Placental pericyte (primary cell): ENCODE data around the gene SPEM1. TPM values are rescaled to one million over a fixed set of nuclear protein-coding genes. Genes with fewer than 3 reads are reported as not detected.

Experiments used
- total RNA-seq: library from RNA; depleted of rRNA; stranded (reverse); fragments of >200 nt; gene quantifications from 2 replicates; pipeline ENCODE4 v1.2.3, GENCODE V29; 2012

The SPEM1 gene, protein sequence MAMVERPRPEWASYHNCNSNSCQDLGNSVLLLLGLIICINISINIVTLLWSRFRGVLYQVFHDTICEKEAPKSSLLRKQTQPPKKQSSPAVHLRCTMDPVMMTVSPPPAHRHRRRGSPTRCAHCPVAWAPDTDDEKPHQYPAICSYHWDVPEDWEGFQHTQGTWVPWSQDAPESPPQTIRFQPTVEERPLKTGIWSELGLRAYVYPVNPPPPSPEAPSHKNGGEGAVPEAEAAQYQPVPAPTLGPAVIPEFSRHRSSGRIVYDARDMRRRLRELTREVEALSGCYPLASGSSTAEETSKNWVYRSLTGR
- total RNA-seq: not detected in 2 replicates

GRCh38 chr17:7419819-7420610 is at the start of gene SPEM1:
Gene SPEM1, plus strand, starts transcription at chr17:7420324. Its CDS starts 61 bp downstream, at chr17:7420385.

GRCh38 chr17:7380855-7381683 is 39.1 kb upstream of the SPEM1 start, which contains the start of gene TNK1:
Gene TNK1, plus strand, starts transcription at chr17:7381089. Its CDS starts 1,838 bp downstream, at chr17:7382927.

GRCh38 chr17:7394452-7395191 is 25.5 kb upstream of the SPEM1 start, which contains the start of gene PLSCR3:
Gene PLSCR3, minus strand, starts transcription at chr17:7394525. Its CDS starts 415 bp downstream, at chr17:7394110.

DNA sequence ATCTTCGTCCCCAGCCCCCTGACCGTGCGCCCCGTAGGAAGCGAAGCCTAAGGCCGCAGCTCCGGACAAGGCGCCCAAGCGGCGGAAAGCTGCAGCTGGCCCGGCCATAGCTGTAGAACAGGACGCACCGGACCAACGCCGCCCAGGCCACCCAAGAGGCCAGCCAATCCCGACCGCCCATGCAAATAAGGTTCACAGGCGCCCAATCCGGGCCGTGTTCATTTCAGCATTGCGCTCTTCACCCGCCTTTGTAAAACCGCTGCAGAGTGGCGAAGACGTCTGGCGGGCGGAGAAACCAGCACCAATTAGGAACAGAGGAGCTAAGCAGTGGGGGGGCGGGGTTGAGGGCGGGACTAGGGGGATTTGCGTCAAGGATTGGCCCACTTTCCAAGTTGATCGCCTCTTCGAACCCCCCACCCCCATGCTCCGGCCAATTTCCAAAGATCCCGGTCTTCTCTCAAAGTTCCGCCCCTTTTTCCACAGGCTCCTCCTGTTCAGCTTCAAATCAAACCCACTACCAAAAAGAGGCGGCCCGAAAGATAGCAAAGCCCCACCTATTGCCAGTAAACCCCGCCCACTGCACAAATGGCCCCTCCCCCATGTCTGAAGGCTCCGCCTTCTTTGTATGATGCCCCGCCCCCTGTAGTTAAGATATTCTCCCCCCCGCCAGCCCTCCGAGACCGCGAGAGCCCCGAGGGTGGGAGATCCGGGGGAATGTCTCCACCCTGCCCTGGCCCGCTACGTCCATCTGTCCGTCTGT is 16.0 kb upstream of the SPEM1 start, which contains the start of gene TMEM256:
Gene TMEM256, minus strand, starts transcription at position 121 of the 760 bp plus-strand sequence. Its CDS starts 13 bp downstream, at position 108.

GRCh38 chr17:7407485-7408251 is 12.5 kb upstream of the SPEM1 start, which contains the start of gene NLGN2:
Gene NLGN2, plus strand, starts transcription at chr17:7407845. Its CDS starts 411 bp downstream, at chr17:7408256.

GRCh38 chr17:7425316-7425715 is 5.2 kb downstream of the SPEM1 start, which contains the start of gene SPEM2:
Gene SPEM2, plus strand, starts transcription at chr17:7425616. Its CDS starts 73 bp downstream, at chr17:7425689.

GRCh38 chr17:7428557-7428956 is 8.4 kb downstream of the SPEM1 start, which contains the start of gene SPEM3:
Gene SPEM3, plus strand, starts transcription at chr17:7428857. Its CDS starts 46 bp downstream, at chr17:7428903.

DNA sequence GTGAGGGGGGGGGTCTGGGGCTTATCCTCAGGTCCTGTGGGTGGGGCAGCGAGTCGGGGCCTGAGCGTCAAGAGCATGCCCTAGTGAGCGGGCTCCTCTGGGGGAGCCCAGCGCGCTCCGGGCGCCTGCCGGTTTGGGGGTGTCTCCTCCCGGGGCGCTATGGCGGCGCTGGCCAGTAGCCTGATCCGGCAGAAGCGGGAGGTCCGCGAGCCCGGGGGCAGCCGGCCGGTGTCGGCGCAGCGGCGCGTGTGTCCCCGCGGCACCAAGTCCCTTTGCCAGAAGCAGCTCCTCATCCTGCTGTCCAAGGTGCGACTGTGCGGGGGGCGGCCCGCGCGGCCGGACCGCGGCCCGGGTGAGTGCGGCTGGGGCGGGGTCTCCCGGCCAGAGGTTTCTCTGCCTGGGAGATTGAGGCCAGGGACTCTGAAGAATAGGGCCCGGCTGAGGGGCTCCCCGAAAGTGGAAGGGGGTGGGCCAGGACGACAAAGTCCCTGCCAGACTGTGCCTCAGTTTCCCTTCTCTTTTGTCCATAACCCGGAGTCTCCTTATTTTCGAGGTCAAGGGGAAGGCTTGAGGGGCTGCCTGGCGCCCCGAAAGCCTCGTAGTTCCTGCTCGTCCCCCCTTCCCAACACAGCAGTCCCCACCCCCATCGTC is 19.5 kb downstream of the SPEM1 start, which contains the start of gene FGF11:
Gene FGF11, plus strand, starts transcription at position 51 of the 651 bp plus-strand sequence. Its CDS starts 109 bp downstream, at position 160.

GRCh38 chr17:7444682-7445618 is 24.8 kb downstream of the SPEM1 start, which contains the start of gene CHRNB1:
Gene CHRNB1, plus strand, starts transcription at chr17:7445061. Its CDS starts 67 bp downstream, at chr17:7445128.

Other genes with a start within 250 kb of the SPEM1 start
- 0.86 and 1.5 TPM in 2 replicates for gene ASGR1, start 241.0 kb upstream of the SPEM1 start, total RNA-seq
- gene DLG4, start 200.5 kb upstream of the SPEM1 start, total RNA-seq: 17.7 and 22.3 TPM in 2 replicates
- gene ACADVL, start 200.4 kb upstream of the SPEM1 start, total RNA-seq: 126 and 188 TPM in 2 replicates
- 82.8 and 90.8 TPM in 2 replicates for gene DVL2, start 185.8 kb upstream of the SPEM1 start, total RNA-seq
- 46.1 and 64.1 TPM in 2 replicates for gene PHF23, start 180.9 kb upstream of the SPEM1 start, total RNA-seq
- gene GABARAP, start 177.9 kb upstream of the SPEM1 start, total RNA-seq: 124 and 548 TPM in 2 replicates
- 38.7 and 47.4 TPM in 2 replicates for gene CTDNEP1, start 168.6 kb upstream of the SPEM1 start, total RNA-seq
- 27.4 and 44.0 TPM in 2 replicates for gene ELP5, start 168.1 kb upstream of the SPEM1 start, total RNA-seq
- gene CLDN7, start 157.8 kb upstream of the SPEM1 start, total RNA-seq: 2.6 and 7.4 TPM in 2 replicates
- gene SLC2A4, start 138.6 kb upstream of the SPEM1 start, total RNA-seq: 0.22 TPM in 1 of 2 replicates, not detected in the other
- gene YBX2, start 125.7 kb upstream of the SPEM1 start, total RNA-seq: not detected in 2 replicates
- 599 and 1,060 TPM in 2 replicates for gene EIF5A, start 112.7 kb upstream of the SPEM1 start, total RNA-seq
- 52.5 and 65.7 TPM in 2 replicates for gene GPS2, start 105.0 kb upstream of the SPEM1 start, total RNA-seq
- gene NEURL4, start 91.0 kb upstream of the SPEM1 start, total RNA-seq: 22.1 and 25.2 TPM in 2 replicates
- 0.22 TPM in 1 of 2 replicates, not detected in the other for gene ACAP1, start 83.8 kb upstream of the SPEM1 start, total RNA-seq
- gene KCTD11, start 68.2 kb upstream of the SPEM1 start, total RNA-seq: 7.2 and 7.7 TPM in 2 replicates
- not detected in 2 replicates for gene TMEM95, start 65.2 kb upstream of the SPEM1 start, total RNA-seq
- 0.22 TPM in 1 of 2 replicates, not detected in the other for gene TNK1, start 39.2 kb upstream of the SPEM1 start, total RNA-seq
- 23.6 and 28.1 TPM in 2 replicates for gene PLSCR3, start 25.8 kb upstream of the SPEM1 start, total RNA-seq
- gene TMEM256, start 16.2 kb upstream of the SPEM1 start, total RNA-seq: 33.3 and 54.4 TPM in 2 replicates
- 5.2 and 5.7 TPM in 2 replicates for gene NLGN2, start 12.5 kb upstream of the SPEM1 start, total RNA-seq
- gene SPEM2, start 5.3 kb downstream of the SPEM1 start, total RNA-seq: not detected in 2 replicates
- gene SPEM3, start 8.5 kb downstream of the SPEM1 start, total RNA-seq: not detected in 2 replicates
- gene TMEM102, start 15.1 kb downstream of the SPEM1 start, total RNA-seq: 1.1 and 2.1 TPM in 2 replicates
- gene FGF11, start 19.2 kb downstream of the SPEM1 start, total RNA-seq: under 0.01 and 0.44 TPM in 2 replicates
- 2.9 and 3.3 TPM in 2 replicates for gene CHRNB1, start 24.7 kb downstream of the SPEM1 start, total RNA-seq
- 24.3 and 35.8 TPM in 2 replicates for gene ZBTB4, start 59.3 kb downstream of the SPEM1 start, total RNA-seq
- gene SLC35G6, start 61.1 kb downstream of the SPEM1 start, total RNA-seq: not detected in 2 replicates
- 75.7 and 125 TPM in 2 replicates for gene POLR2A, start 64.0 kb downstream of the SPEM1 start, total RNA-seq
- 10.2 and 10.7 TPM in 2 replicates for gene TNFSF12, start 128.7 kb downstream of the SPEM1 start, total RNA-seq
- gene TNFSF13, start 138.4 kb downstream of the SPEM1 start, total RNA-seq: 0.44 and 0.72 TPM in 2 replicates
- gene SENP3, start 141.6 kb downstream of the SPEM1 start, total RNA-seq: 56.9 and 109 TPM in 2 replicates
- 16.9 and 20.6 TPM in 2 replicates for gene CD68, start 159.3 kb downstream of the SPEM1 start, total RNA-seq
- gene MPDU1, start 163.5 kb downstream of the SPEM1 start, total RNA-seq: 103 and 203 TPM in 2 replicates
- 0.22 and 0.57 TPM in 2 replicates for gene SOX15, start 169.8 kb downstream of the SPEM1 start, total RNA-seq
- 40.0 and 60.8 TPM in 2 replicates for gene FXR2, start 194.6 kb downstream of the SPEM1 start, total RNA-seq
- gene SAT2, start 207.5 kb downstream of the SPEM1 start, total RNA-seq: 16.5 and 26.0 TPM in 2 replicates
- 1.8 TPM in 1 of 2 replicates, not detected in the other for gene SHBG, start 209.8 kb downstream of the SPEM1 start, total RNA-seq
- not detected in 2 replicates for gene ATP1B2, start 230.6 kb downstream of the SPEM1 start, total RNA-seq